HUDEP-2 (cell line): ENCODE data around the gene ELP5.

Experiments used
- DNase-seq, 76 experiments: peaks; one replicate each; lab custom pipeline; 2025; ENCODE audit not compliant: unreplicated experiment in 76 of 76; lab: John Stamatoyannopoulos, UW

The ELP5 gene

GRCh38 chr17:7252176-7253043, at the start of gene ELP5:
ELP5 (plus strand) TSS chr17:7252215; CDS start chr17:7252551, 336 bp downstream.
- peak in 71 of 76 experiments; percentile 43 to 96 (median 84) for DNase-seq

GRCh38 chr17:7203391-7203790, 48.6 kb upstream of the ELP5 start:
- DNase-seq: no peak

- DNase-seq: no peak
Observed at GRCh38 chr17:7204336-7204735, 47.7 kb upstream of the ELP5 start.

- DNase-seq: peak in 23 of 76 experiments; percentile 5 to 64 (median 23)
Observed at GRCh38 chr17:7204828-7205461, 47.1 kb upstream of the ELP5 start.

- no peak for DNase-seq
Observed at GRCh38 chr17:7205561-7205960, 46.5 kb upstream of the ELP5 start.

- no peak for DNase-seq
Observed at GRCh38 chr17:7207120-7208001, 44.7 kb upstream of the ELP5 start.

- no peak for DNase-seq
Observed at GRCh38 chr17:7208027-7208571, 43.9 kb upstream of the ELP5 start.

- no peak for DNase-seq
Observed at GRCh38 chr17:7208754-7209460, 43.1 kb upstream of the ELP5 start.

- no peak for DNase-seq
Observed at GRCh38 chr17:7211491-7212273, 40.3 kb upstream of the ELP5 start.

- peak in 39 of 76 experiments; percentile 17 to 77 (median 61) for DNase-seq
Observed at GRCh38 chr17:7213895-7214299, 38.1 kb upstream of the ELP5 start.

GRCh38 chr17:7214300-7215135, 37.5 kb upstream of the ELP5 start:
- DNase-seq: peak; percentile 53 to 99 (median 96)

- DNase-seq: no peak
Observed at GRCh38 chr17:7215136-7215638, 36.8 kb upstream of the ELP5 start.

GRCh38 chr17:7215652-7216180, 36.3 kb upstream of the ELP5 start:
- no peak for DNase-seq

GRCh38 chr17:7216242-7217112, 35.5 kb upstream of the ELP5 start:
- no peak for DNase-seq

GRCh38 chr17:7217113-7217987, 34.7 kb upstream of the ELP5 start:
- DNase-seq: peak in 29 of 76 experiments; percentile 11 to 59 (median 32)

GRCh38 chr17:7218166-7218565, 33.8 kb upstream of the ELP5 start:
- DNase-seq: no peak
